GM12801 (cell line): Measurements from ENCODE around the gene KIRREL3.

ENCODE experiments used
- TF ChIP-seq, protein P1 (sequence below): IDR thresholded peaks from one replicate; pipeline ENCODE4 v1.5.1; 2011; ENCODE audit warnings: control low read depth; ENCODE audit not compliant: insufficient read length; ENCODE audit errors: extremely low read depth

KIRREL3 gene

DNA sequence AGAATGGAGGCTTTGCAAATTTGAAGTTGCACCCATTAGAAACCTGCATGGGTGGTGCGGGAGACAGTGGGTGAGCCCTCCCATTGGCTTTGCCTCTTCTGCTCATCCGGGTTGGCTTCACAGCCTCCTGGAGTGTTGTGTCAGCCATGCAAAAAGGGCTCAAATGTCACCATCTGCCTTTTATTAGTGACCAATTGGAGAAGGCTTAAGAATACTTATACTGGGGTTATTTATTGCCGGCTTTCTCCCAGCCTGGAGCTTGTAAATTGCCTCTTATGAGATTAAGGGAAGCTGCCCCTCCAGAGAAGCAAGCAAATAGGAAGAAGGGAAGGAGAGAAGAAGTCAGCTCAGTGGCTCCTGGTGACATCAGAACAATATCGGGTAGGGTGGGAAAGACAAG is 462.5 kb downstream of the KIRREL3 start:
- TF ChIP-seq, protein P1, sequence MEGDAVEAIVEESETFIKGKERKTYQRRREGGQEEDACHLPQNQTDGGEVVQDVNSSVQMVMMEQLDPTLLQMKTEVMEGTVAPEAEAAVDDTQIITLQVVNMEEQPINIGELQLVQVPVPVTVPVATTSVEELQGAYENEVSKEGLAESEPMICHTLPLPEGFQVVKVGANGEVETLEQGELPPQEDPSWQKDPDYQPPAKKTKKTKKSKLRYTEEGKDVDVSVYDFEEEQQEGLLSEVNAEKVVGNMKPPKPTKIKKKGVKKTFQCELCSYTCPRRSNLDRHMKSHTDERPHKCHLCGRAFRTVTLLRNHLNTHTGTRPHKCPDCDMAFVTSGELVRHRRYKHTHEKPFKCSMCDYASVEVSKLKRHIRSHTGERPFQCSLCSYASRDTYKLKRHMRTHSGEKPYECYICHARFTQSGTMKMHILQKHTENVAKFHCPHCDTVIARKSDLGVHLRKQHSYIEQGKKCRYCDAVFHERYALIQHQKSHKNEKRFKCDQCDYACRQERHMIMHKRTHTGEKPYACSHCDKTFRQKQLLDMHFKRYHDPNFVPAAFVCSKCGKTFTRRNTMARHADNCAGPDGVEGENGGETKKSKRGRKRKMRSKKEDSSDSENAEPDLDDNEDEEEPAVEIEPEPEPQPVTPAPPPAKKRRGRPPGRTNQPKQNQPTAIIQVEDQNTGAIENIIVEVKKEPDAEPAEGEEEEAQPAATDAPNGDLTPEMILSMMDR: no peak

DNA sequence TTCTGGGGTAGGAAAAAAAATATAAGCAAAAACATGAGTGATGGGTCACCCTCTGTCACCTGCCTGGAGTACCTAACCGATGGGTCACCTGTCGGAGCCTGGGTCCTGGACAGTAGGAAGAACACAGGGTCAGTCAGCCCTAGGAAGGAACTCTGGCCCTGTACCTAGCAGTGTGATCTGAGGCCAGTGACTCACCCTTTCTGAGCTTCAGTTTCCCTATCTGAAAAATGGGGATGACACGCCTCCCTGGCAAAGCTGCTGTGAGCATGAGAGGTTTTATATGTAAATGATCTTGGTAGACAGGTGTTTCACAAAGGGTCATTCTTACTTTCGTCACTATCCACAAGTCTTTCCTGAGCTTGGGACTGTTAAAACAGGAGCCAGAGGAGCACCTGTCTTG is 463.1 kb downstream of the KIRREL3 start:
- TF ChIP-seq, protein P1: no peak

DNA sequence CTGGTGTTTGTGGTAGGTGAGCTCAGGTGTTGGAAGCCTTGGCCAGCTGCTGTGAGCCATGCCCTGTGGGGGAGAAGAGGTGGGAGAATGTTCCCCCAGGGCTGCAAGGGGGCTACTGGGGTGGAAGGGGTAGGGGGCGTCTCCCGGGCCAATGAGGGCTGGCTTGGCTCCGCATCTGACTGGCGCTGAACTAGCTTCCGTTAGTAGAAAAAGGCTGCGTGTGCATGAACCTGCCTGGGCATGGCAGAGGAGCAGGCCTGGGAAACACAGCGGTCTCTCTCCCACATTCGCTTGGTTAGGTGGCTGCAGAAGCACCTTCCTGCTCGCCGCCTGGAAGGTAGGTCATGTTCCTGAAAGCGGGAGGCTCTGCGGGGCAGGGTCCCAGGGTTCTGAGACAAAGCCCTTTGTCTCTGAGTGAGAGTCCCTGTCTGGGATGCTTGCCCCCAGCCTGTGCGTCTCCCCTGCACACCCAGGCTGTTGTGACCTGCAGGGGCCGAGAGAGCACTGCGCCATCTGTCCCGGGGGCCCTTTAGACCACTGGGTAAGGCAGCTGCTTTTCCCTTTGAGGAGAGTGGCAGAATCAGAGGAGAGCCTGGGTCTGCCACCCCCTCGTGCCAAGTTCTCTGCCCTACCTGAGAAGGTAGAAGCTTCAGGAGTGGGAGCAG is 466.3 kb downstream of the KIRREL3 start:
- TF ChIP-seq, protein P1: no peak

DNA sequence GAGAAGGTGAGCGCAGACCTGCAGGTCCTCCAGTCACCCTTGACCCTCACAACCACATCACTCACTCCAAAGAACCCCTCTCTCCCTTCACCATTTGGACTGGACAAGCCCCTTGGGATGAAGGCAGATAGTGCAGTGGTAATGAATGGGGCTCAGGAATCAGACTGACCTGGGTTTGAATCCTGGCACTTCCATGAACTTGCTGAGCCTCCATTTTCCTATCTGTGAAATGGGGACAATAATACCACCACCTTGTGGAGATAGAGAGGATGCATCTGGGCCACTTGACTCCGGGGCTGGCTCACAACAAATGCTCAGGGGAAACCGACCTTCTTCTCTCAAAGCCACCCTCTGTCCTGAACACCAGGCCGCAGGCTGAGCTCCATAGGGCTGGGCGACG is 467.0 kb downstream of the KIRREL3 start:
- TF ChIP-seq, protein P1: no peak

DNA sequence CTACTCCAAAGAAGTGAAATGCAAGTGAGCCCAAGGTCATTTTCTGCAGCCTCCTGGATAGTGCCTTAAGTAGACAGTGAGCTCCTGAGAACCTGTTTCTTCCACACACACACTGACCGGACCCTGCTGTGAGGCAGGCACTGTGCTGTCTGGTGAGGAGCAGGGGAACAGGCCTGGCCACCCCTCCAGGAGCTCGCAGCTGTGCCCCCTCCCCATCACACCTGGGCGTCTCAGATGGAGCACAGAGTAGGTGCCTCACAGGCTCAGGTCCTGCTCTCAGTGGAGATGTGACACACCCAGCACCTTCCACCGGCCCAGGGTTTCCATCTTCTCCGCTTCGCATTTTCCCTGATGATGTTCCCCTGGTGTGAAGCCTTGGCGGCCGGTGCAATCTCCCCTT is 470.2 kb downstream of the KIRREL3 start:
- TF ChIP-seq, protein P1: no peak

DNA sequence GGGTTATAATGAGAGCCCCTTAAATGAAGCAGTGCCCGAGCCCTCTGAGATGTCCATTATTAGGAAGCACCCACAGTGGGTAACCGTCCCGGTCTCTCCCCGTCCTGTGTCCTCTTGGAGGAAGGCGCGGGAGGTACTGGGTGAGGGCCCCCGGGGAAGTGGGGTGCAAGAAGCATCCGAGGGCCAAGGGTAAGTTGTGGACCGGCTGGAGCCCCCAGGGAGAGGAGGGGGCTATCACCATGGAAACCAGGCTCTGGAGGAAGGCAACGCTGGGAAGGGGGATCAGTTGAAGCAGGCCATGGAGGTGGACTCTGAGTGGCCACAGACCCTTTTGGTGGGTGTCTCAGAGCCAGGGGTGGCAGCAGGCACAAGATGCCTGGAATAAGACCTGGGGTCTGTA is 471.5 kb downstream of the KIRREL3 start:
- TF ChIP-seq, protein P1: no peak

DNA sequence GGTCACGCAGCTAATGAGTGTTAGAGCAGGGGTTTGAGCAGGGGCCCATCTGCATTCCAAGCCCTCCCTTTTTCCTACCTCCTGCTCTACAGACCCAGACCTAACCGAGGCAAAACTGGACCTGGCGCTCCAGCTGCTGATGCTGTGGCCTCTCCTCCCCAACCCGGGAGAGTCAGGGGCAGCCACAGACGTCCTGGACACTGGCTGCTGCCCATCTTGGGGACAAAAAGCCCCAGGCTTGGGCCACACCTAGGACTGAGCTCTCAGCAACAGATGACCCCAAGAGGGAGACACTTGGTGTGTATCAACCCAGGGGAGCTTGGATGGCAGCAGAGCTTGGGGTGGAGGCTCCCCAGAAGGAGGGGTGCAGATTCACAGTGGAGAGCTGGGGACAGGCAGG is 472.5 kb downstream of the KIRREL3 start:
- TF ChIP-seq, protein P1: no peak
